ENCODE results near the gene METTL3. TPM values are rescaled to one million over a fixed set of nuclear protein-coding genes. Genes with fewer than 3 reads are reported as not detected.
"Not testable (repeated sequence)": the region's sequence is repeated elsewhere in the genome, so short reads cannot be mapped to it uniquely, and the experiment has no call there.

The METTL3 gene
- polyA plus RNA-seq (2012; ENCODE audit: missing spikeins), result 56.1 TPM

GRCh38 chr14:21510735-21511657 is at the start of gene METTL3:
Gene METTL3 (minus strand): TSS chr14:21511340. CDS start chr14:21511223, 117 bp downstream.
- peak; percentile 93 for FAIRE-seq
- peak; percentile 84 for DNase-seq (ENCODE audit: insufficient read length)
- TF ChIP-seq POLR2AphosphoS5 (IDR thresholded peaks at IDR 0.05; ENCODE audit: low read depth, low read length), result peak; percentile 82
- TF ChIP-seq TAF1 (IDR thresholded peaks at IDR 0.05; ENCODE audit: borderline replicate concordance, low read depth, low read length), result peak; percentile 50; the same call in 1 of the 2 replicates
- TF ChIP-seq POLR2A (IDR thresholded peaks at IDR 0.05; ENCODE audit: low read depth, low read length), result peak; percentile 84

- no peak for FAIRE-seq
- no peak for TF ChIP-seq POLR2AphosphoS5 (IDR thresholded peaks at IDR 0.05; ENCODE audit: low read depth, low read length)
- no peak for TF ChIP-seq POLR2A (IDR thresholded peaks at IDR 0.05; ENCODE audit: low read depth, low read length)
- no peak for DNase-seq (ENCODE audit: insufficient read length)
These were observed 47.6 kb upstream of the METTL3 start for GRCh38 chr14:21558703-21559170.

DNA sequence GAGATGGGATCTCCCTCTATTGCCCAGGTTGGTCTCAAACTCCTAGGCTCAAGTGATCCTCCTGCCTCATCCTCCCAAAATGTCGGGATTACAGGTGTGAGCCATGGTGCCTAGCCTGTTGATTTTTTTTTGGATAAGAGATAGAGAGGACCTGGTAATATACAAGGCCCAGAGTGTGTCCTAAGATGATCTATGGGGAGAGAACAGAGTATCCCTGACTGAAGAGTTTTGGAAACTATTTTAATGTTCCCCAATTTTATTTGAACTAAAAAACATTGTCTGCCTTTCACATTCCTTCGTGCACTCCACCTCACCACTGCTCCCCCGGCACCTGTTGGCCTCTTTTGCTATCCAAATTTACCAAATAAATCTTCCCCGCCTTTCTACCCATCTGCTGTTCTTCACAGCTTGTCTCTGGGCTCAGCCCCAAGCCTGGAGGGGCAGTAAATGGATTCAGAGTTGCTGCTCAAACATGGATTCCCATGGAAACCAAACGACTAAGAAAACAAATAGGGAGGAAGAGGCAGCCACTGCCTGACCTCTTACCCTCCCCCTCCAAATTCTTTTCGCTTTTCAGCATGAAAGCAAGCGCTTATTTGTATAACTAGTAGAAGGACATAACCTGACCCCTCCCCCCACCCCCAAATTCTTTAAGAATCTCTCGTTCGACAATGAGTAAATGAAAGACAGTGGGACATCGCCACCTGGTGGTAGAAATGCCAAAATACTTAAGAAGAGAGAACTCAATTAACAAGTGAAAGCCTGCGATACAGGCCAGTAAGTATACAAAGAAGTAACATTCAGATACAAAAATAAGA is 46.2 kb upstream of the METTL3 start:
- TF ChIP-seq POLR2AphosphoS5 (IDR thresholded peaks at IDR 0.05; ENCODE audit: low read depth, low read length) (no peak), TAF1 (IDR thresholded peaks at IDR 0.05; ENCODE audit: borderline replicate concordance, low read depth, low read length) (no peak), POLR2A (IDR thresholded peaks at IDR 0.05; ENCODE audit: low read depth, low read length) (no peak)
- DNase-seq (ENCODE audit: insufficient read length) (no peak), FAIRE-seq (no peak)

GRCh38 chr14:21556378-21557083 is 45.4 kb upstream of the METTL3 start:
- no peak for DNase-seq (ENCODE audit: insufficient read length)
- no peak for TF ChIP-seq POLR2A (IDR thresholded peaks at IDR 0.05; ENCODE audit: low read depth, low read length)
- TF ChIP-seq POLR2AphosphoS5 (IDR thresholded peaks at IDR 0.05; ENCODE audit: low read depth, low read length), result no peak
- TF ChIP-seq TAF1 (IDR thresholded peaks at IDR 0.05; ENCODE audit: borderline replicate concordance, low read depth, low read length), result no peak
- no peak for FAIRE-seq

GRCh38 chr14:21553266-21553665 is 42.1 kb upstream of the METTL3 start:
- DNase-seq (ENCODE audit: insufficient read length) (no peak), FAIRE-seq (no peak)
- TF ChIP-seq POLR2A (IDR thresholded peaks at IDR 0.05; ENCODE audit: low read depth, low read length) (no peak), TAF1 (IDR thresholded peaks at IDR 0.05; ENCODE audit: borderline replicate concordance, low read depth, low read length) (no peak), POLR2AphosphoS5 (IDR thresholded peaks at IDR 0.05; ENCODE audit: low read depth, low read length) (no peak)

- not testable (repeated sequence) for DNase-seq (ENCODE audit: insufficient read length); FAIRE-seq
These were observed 33.4 kb upstream of the METTL3 start for GRCh38 chr14:21544588-21544987.

DNA sequence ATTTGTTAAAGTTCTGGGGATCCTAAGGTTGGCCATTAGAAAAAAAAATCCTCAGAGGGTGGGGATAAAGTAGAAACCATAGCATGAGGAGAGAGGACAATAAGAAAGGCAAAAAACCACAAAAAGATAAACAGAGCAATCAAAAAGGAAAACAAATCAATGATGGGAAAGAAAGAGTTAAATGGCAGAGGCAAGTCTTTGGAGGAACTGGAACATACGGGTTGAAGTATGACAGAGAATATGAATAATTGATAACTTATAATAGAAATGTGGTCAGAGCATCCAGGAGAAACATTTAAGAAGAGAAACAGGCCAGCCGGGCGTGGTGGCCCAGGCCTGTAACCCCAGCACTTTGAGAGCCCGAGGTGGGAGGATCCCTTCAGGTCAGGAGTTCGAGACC is 32.8 kb upstream of the METTL3 start:
- TF ChIP-seq POLR2A (IDR thresholded peaks at IDR 0.05; ENCODE audit: low read depth, low read length), result no peak
- TF ChIP-seq TAF1 (IDR thresholded peaks at IDR 0.05; ENCODE audit: borderline replicate concordance, low read depth, low read length), result no peak
- no peak for TF ChIP-seq POLR2AphosphoS5 (IDR thresholded peaks at IDR 0.05; ENCODE audit: low read depth, low read length)
- FAIRE-seq (no peak), DNase-seq (ENCODE audit: insufficient read length) (no peak)

DNA sequence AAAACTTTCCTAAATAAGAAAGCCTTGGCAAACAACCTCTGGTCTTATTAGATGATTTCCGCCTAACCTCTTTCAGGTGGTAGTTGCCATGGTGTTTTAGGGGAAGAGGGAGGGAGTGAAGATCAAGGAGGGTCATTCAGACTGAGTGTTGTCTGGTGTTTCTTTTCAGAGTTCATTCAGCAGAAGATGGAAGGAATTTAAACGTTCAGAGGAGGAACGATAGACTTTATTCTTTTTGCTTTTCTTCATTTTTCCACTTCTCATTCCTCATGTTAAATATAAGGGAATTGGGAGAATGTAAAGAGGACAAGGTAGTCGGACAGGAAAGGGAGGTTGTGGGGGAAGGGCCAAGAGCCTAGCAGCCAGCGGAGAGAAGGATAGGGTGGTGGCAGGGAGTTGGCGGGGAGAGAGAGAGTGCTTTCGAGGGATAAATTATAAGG is 32.4 kb upstream of the METTL3 start:
- TF ChIP-seq POLR2A (IDR thresholded peaks at IDR 0.05; ENCODE audit: low read depth, low read length) (no peak), POLR2AphosphoS5 (IDR thresholded peaks at IDR 0.05; ENCODE audit: low read depth, low read length) (no peak), TAF1 (IDR thresholded peaks at IDR 0.05; ENCODE audit: borderline replicate concordance, low read depth, low read length) (no peak)
- DNase-seq (ENCODE audit: insufficient read length) (no peak), FAIRE-seq (no peak)

- FAIRE-seq (no peak), DNase-seq (ENCODE audit: insufficient read length) (no peak)
- TF ChIP-seq TAF1 (IDR thresholded peaks at IDR 0.05; ENCODE audit: borderline replicate concordance, low read depth, low read length) (no peak), POLR2A (IDR thresholded peaks at IDR 0.05; ENCODE audit: low read depth, low read length) (no peak), POLR2AphosphoS5 (IDR thresholded peaks at IDR 0.05; ENCODE audit: low read depth, low read length) (no peak)
These were observed 30.4 kb upstream of the METTL3 start for GRCh38 chr14:21541413-21542074.

DNA sequence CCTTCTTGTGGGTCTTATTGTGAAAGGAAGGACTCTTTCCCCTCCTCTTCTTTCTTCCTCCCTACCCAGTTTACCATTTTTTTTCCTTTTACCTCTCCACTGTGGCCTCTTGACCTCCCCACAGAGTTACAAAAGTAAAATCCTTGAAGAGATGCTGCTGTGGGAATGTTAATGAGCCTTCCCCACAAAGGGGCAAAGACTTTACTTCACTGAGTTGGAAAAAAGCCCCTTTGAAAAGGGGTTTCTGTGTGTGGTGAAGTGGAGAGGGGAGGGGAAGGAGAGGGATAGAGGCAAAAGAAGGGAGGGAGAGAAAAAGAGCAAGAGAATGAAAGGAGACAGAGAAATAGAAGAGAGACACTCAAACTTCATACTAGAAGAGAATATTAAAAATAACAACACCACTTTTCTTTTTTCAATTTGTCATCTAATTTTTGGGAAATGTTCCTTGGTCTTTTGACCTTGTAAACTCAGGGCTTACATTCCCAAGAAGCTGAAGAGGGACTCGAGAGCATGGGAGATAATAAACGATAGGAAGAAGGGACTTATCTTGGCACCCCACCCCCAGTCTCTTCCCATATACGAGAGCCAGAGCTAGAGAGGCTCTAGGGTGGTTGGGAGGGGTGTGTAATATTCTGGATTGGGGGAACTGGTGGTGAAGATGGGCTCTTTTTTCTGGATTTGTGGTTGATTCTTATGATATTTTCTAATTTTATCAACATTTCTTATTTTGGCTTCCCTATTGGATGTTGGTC is 28.2 kb upstream of the METTL3 start:
- TF ChIP-seq TAF1 (IDR thresholded peaks at IDR 0.05; ENCODE audit: borderline replicate concordance, low read depth, low read length) (no peak), POLR2A (IDR thresholded peaks at IDR 0.05; ENCODE audit: low read depth, low read length) (no peak), POLR2AphosphoS5 (IDR thresholded peaks at IDR 0.05; ENCODE audit: low read depth, low read length) (no peak)
- DNase-seq (ENCODE audit: insufficient read length) (no peak), FAIRE-seq (no peak)
